KMS-11 (cell line): ENCODE measurements around the gene ANO10.

Experiments used
- H2AFZ ChIP-seq: fragments of 200-600 bp; sonication (generic); 2 replicates; pipeline ENCODE4 v1.6.1; 2016; ENCODE audit warnings: antibody characterized with exemption, mixed run types, low read depth
- H3K27ac ChIP-seq: fragments of 200-600 bp; sonication (generic); 2 replicates; pipeline ENCODE4 v1.6.1; 2016; ENCODE audit warnings: mild to moderate bottlenecking, mixed run types
- H3K27me3 ChIP-seq: fragments of 200-600 bp; sonication (generic); 2 replicates; pipeline ENCODE4 v1.6.1; 2017; ENCODE audit warnings: mild to moderate bottlenecking, low read depth, mixed run types, moderate library complexity; ENCODE audit not compliant: insufficient read depth
- H3K36me3 ChIP-seq: fragments of 200-600 bp; sonication (generic); 2 replicates; pipeline ENCODE4 v1.6.1; 2017; ENCODE audit warnings: mild to moderate bottlenecking, mixed run types; ENCODE audit not compliant: insufficient read depth
- H3K4me1 ChIP-seq: fragments of 200-600 bp; sonication (generic); 2 replicates; pipeline ENCODE4 v1.6.1; 2016; ENCODE audit warnings: mild to moderate bottlenecking, low read depth, mixed run types; ENCODE audit not compliant: poor library complexity, severe bottlenecking
- H3K4me2 ChIP-seq: fragments of 200-600 bp; sonication (generic); 2 replicates; pipeline ENCODE4 v1.7.0; 2016; ENCODE audit warnings: mild to moderate bottlenecking, mixed run types
- H3K4me3 ChIP-seq: fragments of 200-600 bp; sonication (generic); IDR thresholded peaks from 2 replicates; pipeline ENCODE4 v1.6.1; 2017; ENCODE audit warnings: low read depth, low read length, mixed read lengths; ENCODE audit not compliant: insufficient read depth
- H3K79me2 ChIP-seq: fragments of 200-600 bp; sonication (generic); 2 replicates; pipeline ENCODE4 v1.6.1; 2016; ENCODE audit warnings: low read depth, mixed run types; ENCODE audit not compliant: insufficient read depth
- H3K9ac ChIP-seq: fragments of 200-600 bp; sonication (generic); 2 replicates; pipeline ENCODE4 v1.6.1; 2016; ENCODE audit warnings: mild to moderate bottlenecking, mixed run types
- H4K20me1 ChIP-seq: fragments of 200-600 bp; sonication (generic); 2 replicates; pipeline ENCODE4 v1.6.1; 2016; ENCODE audit warnings: mild to moderate bottlenecking, mixed run types; ENCODE audit not compliant: insufficient read depth
- CTCF ChIP-seq: fragments of 200-600 bp; sonication (generic); conservative IDR thresholded peaks from 2 replicates; pipeline ENCODE4 v1.6.1; 2017; ENCODE audit warnings: low read depth, mild to moderate bottlenecking, antibody characterized with exemption, low read length, moderate library complexity, mixed read lengths

ANO10 gene

GRCh38 chr3:43366481-43366880 is 255.3 kb downstream of the ANO10 start:
- TF ChIP-seq CTCF, result no peak
- no peaks in the 10 kb centered on the region for H3K27me3 ChIP-seq
- H3K4me1 ChIP-seq, result no peaks in the 10 kb centered on the region
- H3K27ac ChIP-seq, result no peak overlapping the region
- no peak overlapping the region for H2AFZ ChIP-seq
- H3K4me3 ChIP-seq, result no peak overlapping the region
- H3K9ac ChIP-seq, result no peak overlapping the region
- no peaks in the 10 kb centered on the region for H3K36me3 ChIP-seq
- no peaks in the 10 kb centered on the region for H3K79me2 ChIP-seq
- no peak overlapping the region for H3K4me2 ChIP-seq
- H4K20me1 ChIP-seq, result no peaks in the 10 kb centered on the region

GRCh38 chr3:43365601-43366305 is 256.1 kb downstream of the ANO10 start:
- no peak overlapping the region for H3K4me3 ChIP-seq
- no peak overlapping the region for H2AFZ ChIP-seq
- H3K4me2 ChIP-seq, result no peak overlapping the region
- no peaks in the 10 kb centered on the region for H3K36me3 ChIP-seq
- no peaks in the 10 kb centered on the region for H3K4me1 ChIP-seq
- no peaks in the 10 kb centered on the region for H4K20me1 ChIP-seq
- no peaks in the 10 kb centered on the region for H3K79me2 ChIP-seq
- no peak for TF ChIP-seq CTCF
- H3K9ac ChIP-seq, result no peak overlapping the region
- no peaks in the 10 kb centered on the region for H3K27me3 ChIP-seq
- no peak overlapping the region for H3K27ac ChIP-seq

- H3K4me3 ChIP-seq, result no peak overlapping the region
- no peak overlapping the region for H3K27ac ChIP-seq
- no peaks in the 10 kb centered on the region for H4K20me1 ChIP-seq
- no peaks in the 10 kb centered on the region for H3K36me3 ChIP-seq
- no peak overlapping the region for H2AFZ ChIP-seq
- TF ChIP-seq CTCF, result no peak
- H3K9ac ChIP-seq, result no peak overlapping the region
- no peaks in the 10 kb centered on the region for H3K79me2 ChIP-seq
- no peaks in the 10 kb centered on the region for H3K27me3 ChIP-seq
- no peak overlapping the region for H3K4me2 ChIP-seq
- H3K4me1 ChIP-seq, result no peaks in the 10 kb centered on the region
These were observed 256.9 kb downstream of the ANO10 start for GRCh38 chr3:43364926-43365325.

GRCh38 chr3:43364494-43364893 is 257.3 kb downstream of the ANO10 start:
- no peak overlapping the region for H3K9ac ChIP-seq
- no peak for TF ChIP-seq CTCF
- H2AFZ ChIP-seq, result no peak overlapping the region
- H3K4me2 ChIP-seq, result no peak overlapping the region
- H3K4me1 ChIP-seq, result no peaks in the 10 kb centered on the region
- H3K27ac ChIP-seq, result no peak overlapping the region
- no peaks in the 10 kb centered on the region for H4K20me1 ChIP-seq
- H3K4me3 ChIP-seq, result no peak overlapping the region
- H3K27me3 ChIP-seq, result no peaks in the 10 kb centered on the region
- no peaks in the 10 kb centered on the region for H3K36me3 ChIP-seq
- no peaks in the 10 kb centered on the region for H3K79me2 ChIP-seq
